ENCODE results near the gene CLCN5. TPM values are rescaled to one million over a fixed set of nuclear protein-coding genes. Genes with fewer than 3 reads are reported as not detected.
A peak's percentile ranks its signal among the peaks of the same experiment; 100 is the strongest.

CLCN5 gene
- 1 to 10 TPM; 3.2 to 5.9 (median 3.8) TPM for total RNA-seq

DNA sequence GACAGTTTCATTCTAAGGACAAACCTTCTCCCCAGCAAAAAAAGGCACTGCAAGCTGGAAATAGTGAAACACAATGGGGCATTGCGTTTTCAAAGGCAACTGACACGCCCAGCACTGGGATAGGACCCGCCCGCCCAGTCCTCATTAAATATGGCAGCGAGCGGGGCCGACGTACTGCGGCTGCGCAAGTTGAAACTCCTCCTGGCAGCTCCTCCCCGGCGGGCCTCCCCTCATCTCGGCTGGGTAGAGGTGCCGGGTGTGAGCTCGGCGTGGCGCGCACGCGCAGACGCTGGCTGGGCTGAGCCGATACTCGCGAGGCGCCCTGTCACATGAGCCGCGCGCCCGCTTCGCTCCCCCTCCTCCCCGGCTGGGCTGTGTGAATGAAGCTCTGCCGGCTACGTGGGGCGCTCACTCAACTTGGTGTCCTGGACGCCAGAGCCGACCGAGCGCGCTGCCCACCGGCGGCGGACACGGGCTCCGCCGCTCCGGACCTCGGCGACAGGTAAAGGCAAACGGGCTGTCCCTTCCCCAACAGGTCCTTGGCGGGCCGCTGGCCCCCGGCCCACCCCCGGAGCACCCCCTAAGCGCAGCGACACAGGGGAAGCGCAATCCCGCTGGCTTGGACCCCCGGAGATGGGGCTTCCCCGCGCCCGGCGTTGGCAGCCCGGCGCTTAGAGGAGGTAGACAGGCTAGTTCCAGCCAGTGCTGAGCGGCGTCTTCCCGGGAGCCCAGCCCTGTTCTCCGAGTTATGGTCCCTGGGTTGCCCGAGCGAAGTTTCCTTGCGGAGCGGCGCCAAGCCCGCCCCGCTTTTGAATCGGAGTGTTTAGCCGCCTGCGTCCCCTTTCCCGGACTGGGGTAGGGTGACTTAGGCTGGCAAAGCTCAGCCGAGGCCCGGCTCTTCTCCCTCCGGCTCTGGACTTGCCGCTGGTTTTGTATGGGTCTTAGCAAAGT, at the start of gene CLCN5:
TSS of gene CLCN5 (plus strand) at position 306 of the 951 bp plus-strand sequence. CDS start 2,703 bp downstream, outside the sequence.
- H3K9me3 ChIP-seq, result no peaks in the 10 kb centered on the region
- H3K4me3 ChIP-seq, result peak within 1 kb of the TSS; percentile 61 to 73
- peak; percentile 98 for ATAC-seq
- no peaks in the 10 kb centered on the region for H3K36me3 ChIP-seq
- H3K27me3 ChIP-seq, result no peaks in the 10 kb centered on the region
- peaks cover 0 to 16% (median 0%) of the 10 kb centered on the region in 3 donors for H3K4me1 ChIP-seq
- 0 to 23% methylated on average over 1 to 6 of the region's 83 CpGs for WGBS, 2 donors (ENCODE audit: low coverage in 1 of 2)
- TF ChIP-seq POLR2A (IDR thresholded peaks at IDR 0.05) (peak; percentile 25 to 32), POLR2AphosphoS5 (IDR thresholded peaks at IDR 0.05) (no peak)
- H3K27ac ChIP-seq, result peak within 1 kb of the TSS; percentile 40 to 88 (median 80)

DNA sequence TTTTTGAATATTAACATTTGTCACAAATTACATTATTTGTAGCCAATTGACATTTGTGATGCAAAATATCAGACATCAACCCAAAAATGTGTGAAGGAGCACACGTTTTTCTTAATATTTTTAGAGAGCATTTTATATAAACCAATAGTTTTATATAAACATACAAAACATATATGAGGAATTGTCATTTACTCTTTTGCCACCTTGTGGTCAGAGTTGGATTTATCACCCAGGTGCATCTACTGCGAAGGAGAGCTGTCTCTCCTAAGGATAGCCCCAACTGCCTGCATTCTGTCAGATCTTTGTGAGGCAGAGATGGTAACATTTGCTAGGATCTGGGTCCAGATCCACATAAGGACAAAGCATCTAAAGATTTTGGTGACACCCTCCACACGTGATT, 45.6 kb upstream of the CLCN5 start:
- 5 to 6% methylated on average over 3 of the region's 3 CpGs for whole genome bisulfite sequencing, 2 donors (ENCODE audit: low coverage in 1 of 2)
- no peaks in the 10 kb centered on the region for H3K27me3 ChIP-seq
- no peak overlapping the region for H3K4me3 ChIP-seq
- H3K4me1 ChIP-seq, result peaks cover 0 to 41% (median 0%) of the 10 kb centered on the region in 3 donors
- peak overlapping the region in 3 of 4 donors; percentile 86 to 88 (median 87) for H3K27ac ChIP-seq
- H3K36me3 ChIP-seq, result no peaks in the 10 kb centered on the region
- H3K9me3 ChIP-seq, result no peaks in the 10 kb centered on the region
- TF ChIP-seq POLR2AphosphoS5 (IDR thresholded peaks at IDR 0.05), result no peak
- TF ChIP-seq, protein P1, sequence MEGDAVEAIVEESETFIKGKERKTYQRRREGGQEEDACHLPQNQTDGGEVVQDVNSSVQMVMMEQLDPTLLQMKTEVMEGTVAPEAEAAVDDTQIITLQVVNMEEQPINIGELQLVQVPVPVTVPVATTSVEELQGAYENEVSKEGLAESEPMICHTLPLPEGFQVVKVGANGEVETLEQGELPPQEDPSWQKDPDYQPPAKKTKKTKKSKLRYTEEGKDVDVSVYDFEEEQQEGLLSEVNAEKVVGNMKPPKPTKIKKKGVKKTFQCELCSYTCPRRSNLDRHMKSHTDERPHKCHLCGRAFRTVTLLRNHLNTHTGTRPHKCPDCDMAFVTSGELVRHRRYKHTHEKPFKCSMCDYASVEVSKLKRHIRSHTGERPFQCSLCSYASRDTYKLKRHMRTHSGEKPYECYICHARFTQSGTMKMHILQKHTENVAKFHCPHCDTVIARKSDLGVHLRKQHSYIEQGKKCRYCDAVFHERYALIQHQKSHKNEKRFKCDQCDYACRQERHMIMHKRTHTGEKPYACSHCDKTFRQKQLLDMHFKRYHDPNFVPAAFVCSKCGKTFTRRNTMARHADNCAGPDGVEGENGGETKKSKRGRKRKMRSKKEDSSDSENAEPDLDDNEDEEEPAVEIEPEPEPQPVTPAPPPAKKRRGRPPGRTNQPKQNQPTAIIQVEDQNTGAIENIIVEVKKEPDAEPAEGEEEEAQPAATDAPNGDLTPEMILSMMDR (IDR thresholded peaks at IDR 0.05), result peak; percentile 28 to 51 (median 38)
- no peak for ATAC-seq

DNA sequence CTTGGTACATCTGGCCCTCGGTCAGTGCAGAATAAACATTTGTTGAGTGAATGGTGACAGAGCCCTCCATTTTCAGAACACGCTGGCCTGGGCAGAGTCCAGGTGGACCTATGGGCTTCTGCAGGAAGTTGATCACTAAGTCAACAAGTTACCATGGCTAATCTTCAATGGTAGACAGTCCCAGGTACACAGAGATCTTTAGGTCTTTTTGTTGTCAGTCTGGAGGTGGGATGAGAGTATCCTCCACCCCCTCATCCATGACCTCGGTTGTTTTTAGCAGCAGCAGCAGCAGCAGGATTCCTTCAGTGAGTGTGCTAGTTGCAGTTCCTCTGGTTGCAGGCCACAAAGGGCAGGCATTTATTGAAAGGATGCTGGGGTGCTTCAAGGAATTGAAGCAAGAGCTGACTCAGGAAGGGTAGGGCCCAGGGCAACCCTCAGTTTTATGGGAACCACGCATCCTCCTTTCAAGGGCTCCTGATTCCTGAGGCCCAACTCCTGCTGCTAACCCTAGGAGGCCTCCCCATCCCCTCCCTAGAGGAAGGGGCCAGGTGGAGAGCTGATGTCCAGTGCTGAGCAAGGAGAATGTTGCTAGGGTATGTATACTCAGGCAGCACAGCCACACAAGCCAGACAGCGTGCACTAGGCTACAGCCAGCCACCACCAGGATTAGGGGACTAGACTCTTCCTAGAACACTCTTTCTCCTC, 44.8 kb upstream of the CLCN5 start:
- Histone ChIP-seq H3K9me3 (no peaks in the 10 kb centered on the region), H3K36me3 (no peaks in the 10 kb centered on the region), H3K4me1 (peaks cover 0 to 44% (median 0%) of the 10 kb centered on the region in 3 donors), H3K27ac (peak overlapping the region in 3 of 4 donors; percentile 86 to 88 (median 87)), H3K4me3 (peak overlapping the region in 1 of 2 donors; percentile 69), H3K27me3 (no peaks in the 10 kb centered on the region)
- TF ChIP-seq POLR2A (IDR thresholded peaks at IDR 0.05), result no peak
- TF ChIP-seq POLR2AphosphoS5 (IDR thresholded peaks at IDR 0.05), result no peak
- no peak for TF ChIP-seq EP300 (IDR thresholded peaks at IDR 0.05)
- TF ChIP-seq, protein P1 (IDR thresholded peaks at IDR 0.05), result no peak
- WGBS, 2 donors (ENCODE audit: low coverage in 1 of 2), result 40% methylated on average over 1 of the region's 5 CpGs; no CpG with 5 or more reads in 1 of the 2 donors
- ATAC-seq, result no peak

DNA sequence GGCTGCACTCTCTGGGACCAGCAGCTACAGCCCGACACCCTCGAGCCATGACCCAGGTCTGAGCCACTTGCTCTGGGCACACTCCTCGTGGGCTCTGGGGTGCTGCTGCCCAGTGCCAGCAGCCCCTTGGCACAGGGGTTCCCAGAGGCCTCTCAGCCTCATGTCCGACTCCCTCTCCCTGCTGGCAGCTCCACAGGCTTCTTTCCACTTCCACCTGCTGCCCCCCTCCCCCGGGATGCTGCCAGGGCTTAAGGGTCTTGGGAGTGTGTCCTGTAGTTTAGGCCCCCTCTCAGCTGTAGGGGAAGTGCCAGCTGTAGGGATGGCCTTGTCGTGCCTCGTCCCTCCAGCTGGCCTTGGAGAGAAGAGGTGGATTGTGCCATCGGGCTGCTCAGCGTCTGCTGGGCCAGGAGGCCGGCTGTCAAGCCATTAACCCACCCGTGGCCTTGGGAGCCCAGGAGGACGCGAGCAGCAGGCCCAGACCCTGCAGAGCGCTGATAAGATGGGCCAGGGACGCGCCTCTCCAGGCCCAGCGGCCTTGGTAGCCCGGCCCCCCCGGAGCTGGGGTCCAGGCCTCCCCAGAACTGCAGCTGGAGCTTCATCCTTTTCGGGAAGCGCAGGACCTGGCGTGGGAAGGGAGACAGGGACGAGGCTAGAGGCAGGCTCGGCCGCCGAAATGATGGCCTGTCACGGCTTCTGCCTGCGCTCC, 44.1 kb upstream of the CLCN5 start:
- ATAC-seq, result peak; percentile 4
- TF ChIP-seq POLR2A (IDR thresholded peaks at IDR 0.05) (no peak), EP300 (IDR thresholded peaks at IDR 0.05) (no peak), POLR2AphosphoS5 (IDR thresholded peaks at IDR 0.05) (no peak)
- TF ChIP-seq, protein P1 (IDR thresholded peaks at IDR 0.05), result no peak

More for the DNA sequence above, 44.1 kb upstream of the CLCN5 start:
- no peaks in the 10 kb centered on the region for H3K36me3 ChIP-seq
- no peaks in the 10 kb centered on the region for H3K9me3 ChIP-seq
- peak overlapping the region; percentile 66 to 69 for H3K4me3 ChIP-seq
- peaks cover 0 to 44% (median 0%) of the 10 kb centered on the region in 3 donors for H3K4me1 ChIP-seq
- H3K27ac ChIP-seq, result peak overlapping the region; percentile 70 to 88 (median 86)
- 0% methylated on average over 1 of the region's 28 CpGs; no CpG with 5 or more reads in 1 of the 2 donors for WGBS, 2 donors (ENCODE audit: low coverage in 1 of 2)
- no peaks in the 10 kb centered on the region for H3K27me3 ChIP-seq

Measured in gastroesophageal sphincter (tissue), 4 donors.